CD4-positive, alpha-beta T cell (primary cell): Measurements from ENCODE around the gene CNR2. TPM values are rescaled to one million over a fixed set of nuclear protein-coding genes. Genes with fewer than 3 reads are reported as not detected.

Source experiments
- ATAC-seq: fragments of 200-7000 bp; cut with Tn5 transposase; one replicate; pipeline ENCODE4 v1.10.0; 2022; ENCODE audit warnings: mild to moderate bottlenecking; ENCODE audit not compliant: poor library complexity
- CTCF ChIA-PET: fragments of 350-600 bp; sonication (Branson Sonifier 250); formaldehyde crosslinking; loops from one replicate; lab custom pipeline; 2021; ENCODE audit warnings: antibody characterized with exemption, inconsistent platforms; lab: Charles Lee
- POLR2A ChIA-PET: fragments of 350-600 bp; sonication (Branson Sonifier 250); formaldehyde crosslinking; loops from one replicate; lab custom pipeline; 2021; ENCODE audit warnings: antibody characterized with exemption, inconsistent platforms; lab: Charles Lee
- DNase-seq, 14 experiments: peaks; one replicate each; pipeline ENCODE4 v3.0.0-alpha.2; 2013 to 2020; ENCODE audit warnings: mixed read lengths in 2 of 14
- H3K27ac ChIP-seq, 2 donors: one replicate each; pipeline versions ENCODE4 v1.5.1 to v1.7.0; 2013; ENCODE audit warnings: low read length in 2 of 2, low read depth in 1 of 2, mild to moderate bottlenecking in 1 of 2
- H3K27me3 ChIP-seq, 2 experiments: 1 replicate in 1 of 2; 2 replicates in 1 of 2; pipeline versions ENCODE4 v1.6.1 to v1.7.0; 2013; ENCODE audit warnings: low read length in 2 of 2, control low read depth in 1 of 2, mild to moderate bottlenecking in 1 of 2, moderate library complexity in 1 of 2; ENCODE audit not compliant: insufficient read depth in 2 of 2, control insufficient read depth in 1 of 2
- H3K36me3 ChIP-seq: one replicate; pipeline ENCODE4 v1.6.1; 2013; ENCODE audit warnings: low read length, control low read depth; ENCODE audit not compliant: insufficient read depth
- H3K4me1 ChIP-seq: one replicate; pipeline ENCODE4 v1.6.1; 2013; ENCODE audit warnings: low read length, control low read depth; ENCODE audit not compliant: insufficient read depth
- H3K4me3 ChIP-seq: one replicate; pipeline ENCODE4 v1.5.1; 2013; ENCODE audit warnings: mild to moderate bottlenecking, low read length, moderate library complexity
- H3K9me3 ChIP-seq, 2 experiments: 1 replicate in 1 of 2; 2 replicates in 1 of 2; pipeline versions ENCODE4 v1.6.1 to v1.7.0; 2013; ENCODE audit warnings: low read length in 2 of 2, mild to moderate bottlenecking in 2 of 2, control low read depth in 1 of 2, moderate library complexity in 1 of 2; ENCODE audit not compliant: control insufficient read depth in 1 of 2, insufficient read depth in 1 of 2
- H3K27ac Mint-ChIP-seq: one replicate; pipeline ENCODE4 v1.8.0; 2020; ENCODE audit warnings: mixed read lengths
- H3K27me3 Mint-ChIP-seq: one replicate; pipeline ENCODE4 v1.8.0; 2021; ENCODE audit warnings: mixed read lengths
- H3K36me3 Mint-ChIP-seq: one replicate; pipeline ENCODE4 v1.8.0; 2021; ENCODE audit warnings: low read depth, mixed read lengths
- H3K4me1 Mint-ChIP-seq: one replicate; pipeline ENCODE4 v1.8.0; 2021; ENCODE audit warnings: low read depth, mixed read lengths
- H3K4me3 Mint-ChIP-seq: one replicate; pipeline ENCODE4 v1.8.0; 2020; ENCODE audit warnings: mild to moderate bottlenecking, mixed read lengths
- H3K9me3 Mint-ChIP-seq: one replicate; pipeline ENCODE4 v1.8.0; 2020; ENCODE audit warnings: mixed read lengths
- intact Hi-C, 2 experiments: fragments of 100-400 bp; cut with DNase I in 1 of 2; cut with micrococcal nuclease in 1 of 2; formaldehyde crosslinking; loops; one replicate each; pipeline versions ENCODE4 v1.15.1 to v1.9.0; 2023 to 2025; cut with DNase I, micrococcal nuclease
- polyA plus RNA-seq, 2 donors: library from polyadenylated mRNA; unstranded; fragments of 120-200 nt; gene quantifications; one replicate each; pipeline ENCODE4 v1.2.1, GENCODE V29; 2013
- total RNA-seq, 174 experiments: library from RNA in 2 of 174; stranded (reverse) in 2 of 174; gene quantifications; one replicate each; pipeline ENCODE4 v1.2.3 and lab custom pipeline; 2021 to 2026
- TF ChIP-seq, protein P1 (sequence below): fragments of 200-600 bp; IDR thresholded peaks from one replicate; pipeline ENCODE4 v1.8.0; 2022; ENCODE audit warnings: antibody characterized with exemption, mild to moderate bottlenecking

Gene CNR2
- total RNA-seq: under 1 TPM in 1 of 2 experiments, not detected in 1; 0.05 TPM
- polyA plus RNA-seq (2013, experiment 1 of 2): 0.25 TPM
- 0.38 TPM for polyA plus RNA-seq (2013, experiment 2 of 2)
- 0 to 8.6 (median 0.72) reads per million in 172 experiments for total RNA-seq (lab: John Stamatoyannopoulos, UW)

DNA sequence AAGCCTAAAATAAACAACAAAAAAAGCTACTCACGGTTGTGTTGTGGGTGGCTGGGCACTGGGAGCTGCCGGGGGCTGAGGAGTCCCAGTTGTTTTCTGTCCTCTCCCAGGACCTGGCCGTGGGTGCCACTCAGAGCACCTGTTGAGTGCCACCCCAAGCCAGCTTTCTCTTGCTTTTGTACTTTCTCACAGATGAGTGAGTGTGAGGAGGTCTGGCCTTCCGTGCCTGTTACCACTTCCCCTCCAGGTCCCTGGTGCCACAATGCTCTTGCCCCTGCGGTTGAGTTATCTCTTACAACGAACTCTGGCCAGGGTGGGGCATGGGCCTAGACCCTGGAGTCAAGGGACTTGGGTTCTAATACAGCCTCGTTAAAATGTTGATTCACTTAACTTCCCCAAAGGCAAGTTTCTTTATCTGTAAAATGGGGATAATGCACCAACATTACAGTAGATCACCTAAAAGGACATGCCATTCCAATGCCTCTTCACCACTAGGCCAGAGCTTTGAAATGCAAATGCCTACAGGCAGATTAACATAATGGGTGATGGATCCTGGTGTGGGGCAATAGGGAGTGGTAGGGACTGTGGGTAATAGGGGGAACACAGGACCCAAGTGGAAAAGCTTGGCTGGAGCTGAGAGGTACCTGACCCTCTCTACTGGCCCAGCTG is at the start of gene CNR2:
Gene CNR2, minus strand, starts transcription at position 151 of the 669 bp plus-strand sequence. CDS start 37,745 bp downstream, outside the sequence.
- Mint-ChIP-seq H3K27ac (no peak within 1 kb of the TSS), H3K36me3 (no peaks in the 10 kb centered on the region), H3K9me3 (no peaks in the 10 kb centered on the region), H3K4me3 (no peak within 1 kb of the TSS), H3K27me3 (peaks cover 12% of the 10 kb centered on the region), H3K4me1 (peaks cover 37% of the 10 kb centered on the region)
- CTCF ChIA-PET: no interaction called here
- Histone ChIP-seq H3K27me3 (no peaks in the 10 kb centered on the region), H3K27ac (no peak within 1 kb of the TSS), H3K36me3 (no peaks in the 10 kb centered on the region), H3K4me1 (peaks cover 49% of the 10 kb centered on the region), H3K9me3 (no peaks in the 10 kb centered on the region), H3K4me3 (no peak within 1 kb of the TSS)
- intact Hi-C loops: no loop called here
- POLR2A ChIA-PET: no interaction called here
- ATAC-seq: no peak
- TF ChIP-seq, protein P1, sequence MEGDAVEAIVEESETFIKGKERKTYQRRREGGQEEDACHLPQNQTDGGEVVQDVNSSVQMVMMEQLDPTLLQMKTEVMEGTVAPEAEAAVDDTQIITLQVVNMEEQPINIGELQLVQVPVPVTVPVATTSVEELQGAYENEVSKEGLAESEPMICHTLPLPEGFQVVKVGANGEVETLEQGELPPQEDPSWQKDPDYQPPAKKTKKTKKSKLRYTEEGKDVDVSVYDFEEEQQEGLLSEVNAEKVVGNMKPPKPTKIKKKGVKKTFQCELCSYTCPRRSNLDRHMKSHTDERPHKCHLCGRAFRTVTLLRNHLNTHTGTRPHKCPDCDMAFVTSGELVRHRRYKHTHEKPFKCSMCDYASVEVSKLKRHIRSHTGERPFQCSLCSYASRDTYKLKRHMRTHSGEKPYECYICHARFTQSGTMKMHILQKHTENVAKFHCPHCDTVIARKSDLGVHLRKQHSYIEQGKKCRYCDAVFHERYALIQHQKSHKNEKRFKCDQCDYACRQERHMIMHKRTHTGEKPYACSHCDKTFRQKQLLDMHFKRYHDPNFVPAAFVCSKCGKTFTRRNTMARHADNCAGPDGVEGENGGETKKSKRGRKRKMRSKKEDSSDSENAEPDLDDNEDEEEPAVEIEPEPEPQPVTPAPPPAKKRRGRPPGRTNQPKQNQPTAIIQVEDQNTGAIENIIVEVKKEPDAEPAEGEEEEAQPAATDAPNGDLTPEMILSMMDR: no peak
- DNase-seq: peak in 4 of 14 experiments; percentile 7 to 61 (median 23)

DNA sequence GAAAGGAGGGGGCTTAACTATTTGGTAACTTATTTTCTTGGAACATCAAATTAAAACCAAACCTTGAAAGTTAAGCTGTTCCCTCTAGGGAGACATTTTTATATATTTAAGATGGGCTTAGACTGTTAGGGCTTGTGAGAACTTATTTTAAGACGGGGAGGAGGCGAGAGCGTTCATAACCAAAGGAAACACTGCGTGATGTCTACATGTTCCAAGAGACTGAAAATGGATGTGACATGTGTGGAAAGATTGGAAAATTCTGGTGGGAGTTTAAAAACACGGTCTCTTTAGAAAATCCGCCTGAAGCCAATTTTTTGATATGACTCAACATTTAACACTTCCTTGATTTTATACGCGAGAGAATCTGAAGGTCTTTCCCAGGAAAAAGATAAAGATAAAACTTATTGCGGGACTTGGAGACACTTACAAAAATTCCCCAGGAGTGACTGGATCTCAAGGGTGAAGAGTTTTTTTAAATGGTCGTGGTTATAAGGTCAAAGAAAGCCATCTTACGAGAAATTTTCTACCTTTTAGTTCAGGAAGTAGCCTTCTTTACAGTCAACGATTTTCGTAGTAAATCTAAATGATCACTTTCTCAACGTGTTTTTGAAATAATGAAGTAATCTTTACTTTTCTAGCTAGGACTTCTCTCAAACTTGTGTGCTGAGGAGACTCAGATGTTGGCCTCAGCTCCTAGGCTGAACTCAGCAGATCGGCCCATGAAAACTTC is 47.3 kb upstream of the CNR2 start:
- Histone ChIP-seq H3K4me3 (peak overlapping the region; percentile 61), H3K4me1 (peaks cover 11% of the 10 kb centered on the region), H3K9me3 (no peaks in the 10 kb centered on the region), H3K27me3 (no peaks in the 10 kb centered on the region), H3K27ac (peak overlapping the region; percentile 92 to 97), H3K36me3 (peaks cover 26% of the 10 kb centered on the region)
- CTCF ChIA-PET: interaction anchor here (0.5 to 1.5 kb wide), 3 partner anchors 19 to 708 kb away, joined by 3 to 12 read pairs (median 3); partner anchors contain the start of gene SRSF10
- peaks cover 61% of the 10 kb centered on the region for H3K4me1 Mint-ChIP-seq
- TF ChIP-seq, protein P1: no peak
- peak overlapping the region; percentile 100 for H3K4me3 Mint-ChIP-seq
- ATAC-seq (no peak), DNase-seq (peak in 3 of 14 experiments; percentile 40 to 54 (median 44))
- no peaks in the 10 kb centered on the region for H3K27me3 Mint-ChIP-seq
- intact Hi-C loops: no loop called here
- peak overlapping the region; percentile 100 for H3K27ac Mint-ChIP-seq
- peaks cover 63% of the 10 kb centered on the region for H3K36me3 Mint-ChIP-seq
- POLR2A ChIA-PET: interaction anchor here (0.9 to 8.5 kb wide), 15 partner anchors 8 to 1287 kb away, joined by 3 to 164 read pairs (median 4); partner anchors contain the start of genes HMGCL, HNRNPR, LYPLA2 and PITHD1
- no peaks in the 10 kb centered on the region for H3K9me3 Mint-ChIP-seq
